DMS153 (cell line): ENCODE measurements around the gene SPIRE2.
"Not testable (repeated sequence)": the region's sequence is repeated elsewhere in the genome, so short reads cannot be mapped to it uniquely, and the experiment has no call there.

ENCODE experiments used
- DNase-seq: peaks from one replicate; lab custom pipeline; 2025; lab: John Stamatoyannopoulos, UW

The SPIRE2 gene

DNA sequence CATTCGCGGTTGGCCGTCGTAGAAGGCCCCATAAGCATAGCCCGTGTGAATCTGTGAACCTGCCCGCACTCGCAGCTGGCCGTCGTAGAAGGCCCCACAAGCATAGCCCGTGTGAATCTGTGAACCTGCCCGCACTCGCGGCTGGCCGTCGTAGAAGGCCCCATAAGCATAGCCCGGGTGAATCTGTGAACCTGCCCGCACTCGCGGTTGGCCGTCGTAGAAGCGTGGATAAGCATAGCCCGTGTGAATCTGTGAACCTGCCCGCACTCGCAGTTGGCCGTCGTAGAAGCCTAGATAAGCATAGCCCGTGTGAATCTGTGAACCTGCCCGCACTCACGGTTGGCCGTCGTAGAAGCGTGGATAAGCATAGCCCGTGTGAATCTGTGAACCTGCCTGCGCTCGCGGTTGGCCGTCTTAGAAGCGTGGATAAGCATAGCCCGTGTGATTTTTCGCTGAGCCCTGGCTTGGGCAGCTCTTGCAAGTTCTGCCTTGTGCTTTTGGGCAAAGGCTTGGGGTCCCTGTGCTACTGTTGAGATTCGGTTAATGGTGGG lies 6.6 kb downstream of the SPIRE2 start:
- not testable (repeated sequence) for DNase-seq

DNA sequence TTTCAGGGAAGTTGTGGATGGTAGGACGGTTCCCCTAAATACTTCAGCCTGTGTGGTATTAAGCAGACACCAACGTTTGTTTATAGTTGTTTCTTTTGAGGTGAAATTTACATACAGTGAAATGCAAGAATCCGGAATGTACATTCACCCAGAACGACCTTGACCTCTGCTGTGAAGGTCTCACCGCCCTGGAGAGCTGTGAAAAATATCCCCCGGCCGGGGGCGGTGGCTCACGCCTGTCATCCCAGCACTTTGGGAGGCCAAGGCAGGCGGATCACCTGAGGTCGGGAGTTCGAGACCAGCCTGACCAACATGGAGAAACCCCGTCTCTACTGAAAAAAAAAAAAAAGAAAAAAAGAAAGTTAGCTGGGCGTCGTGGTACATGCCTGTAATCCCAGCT lies 8.2 kb downstream of the SPIRE2 start:
- not testable (repeated sequence) for DNase-seq

DNA sequence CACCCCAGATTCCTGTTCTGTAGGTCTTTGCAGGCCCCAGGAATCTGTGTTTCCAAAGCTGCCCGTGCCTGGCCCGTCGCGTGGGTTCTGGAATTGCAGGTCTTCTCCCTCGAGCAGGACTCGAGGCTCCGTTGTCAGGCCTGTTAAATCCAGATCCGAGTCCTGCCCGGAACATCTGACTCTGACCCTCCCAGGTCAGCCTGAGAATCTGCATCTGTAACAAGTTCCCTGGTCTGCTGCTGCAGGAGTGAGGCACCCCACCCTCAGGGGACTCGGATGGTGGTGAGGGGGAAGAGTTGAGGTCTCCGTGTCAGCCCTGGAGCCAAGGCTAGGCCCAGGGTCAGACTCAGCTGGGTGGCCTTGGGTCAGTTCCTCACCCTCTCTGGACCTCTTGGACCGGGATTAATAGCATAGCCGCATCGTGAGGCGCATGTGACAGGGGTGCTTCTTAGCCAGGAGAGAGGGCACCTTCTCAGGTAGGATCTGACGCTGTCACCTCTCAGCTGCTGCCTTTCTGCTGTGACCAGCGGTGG lies 8.8 kb downstream of the SPIRE2 start:
- no peak for DNase-seq

DNA sequence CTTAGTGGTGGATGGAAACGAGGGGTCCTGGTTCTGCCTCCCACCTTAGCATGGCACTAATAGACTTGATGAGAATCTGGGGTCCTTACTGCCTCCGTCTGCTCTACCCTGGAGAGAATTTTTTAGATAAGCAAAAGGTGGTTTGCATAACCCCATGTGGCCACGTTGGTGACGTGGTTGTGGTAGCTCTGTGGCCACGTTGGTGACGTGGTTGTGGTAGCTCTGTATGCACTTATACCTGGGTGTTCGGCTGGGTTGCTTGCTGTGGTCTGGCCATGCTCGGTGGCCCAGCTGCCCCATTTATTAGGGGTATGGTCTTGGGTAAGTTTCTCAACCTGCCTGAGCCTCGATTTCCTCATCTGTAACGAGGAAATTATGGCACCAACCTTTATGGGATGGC lies 13.0 kb downstream of the SPIRE2 start:
- DNase-seq = no peak

DNA sequence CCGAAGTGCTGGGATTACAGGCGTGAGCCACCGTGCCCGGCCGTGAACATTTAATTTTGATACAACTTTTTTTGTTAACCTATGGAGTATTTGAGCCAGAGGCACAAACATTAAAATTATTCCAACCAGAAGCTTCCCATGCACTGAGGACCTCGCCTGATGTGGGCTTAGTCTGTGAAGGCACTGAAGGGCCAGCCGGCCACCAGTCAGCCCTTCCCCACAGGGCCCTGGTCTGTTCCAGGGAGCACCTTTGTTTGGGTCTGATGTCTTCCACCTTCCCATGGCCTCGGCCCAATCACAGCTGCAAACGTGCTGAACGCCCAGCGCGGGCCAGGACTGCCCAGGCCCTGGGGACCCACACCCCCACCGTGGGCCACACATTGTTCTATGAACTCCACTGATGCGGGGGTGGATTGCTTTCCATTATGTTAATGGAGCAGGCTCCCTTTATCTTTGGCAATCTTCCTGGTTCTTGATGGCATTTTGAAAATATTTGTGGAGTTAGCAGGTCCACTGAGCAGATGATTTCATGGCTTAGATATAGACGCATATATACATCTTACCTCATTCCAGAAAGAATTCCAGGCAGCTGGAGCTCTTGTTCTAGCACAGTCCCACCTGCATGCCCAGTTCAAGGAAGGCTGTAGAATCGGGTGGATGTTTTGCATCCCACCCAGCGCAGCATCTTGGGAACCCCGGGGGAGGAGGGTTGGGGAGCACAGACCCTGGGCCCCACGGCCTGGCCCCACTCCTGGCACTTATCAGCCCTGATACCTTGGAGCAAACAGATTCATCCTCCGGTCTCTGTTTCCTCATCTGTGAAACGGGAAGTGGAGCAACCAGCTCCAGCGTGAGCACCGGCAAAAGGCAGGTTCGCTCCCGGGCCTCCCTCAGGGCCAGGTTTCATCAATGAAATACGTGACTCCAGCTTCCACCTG lies 14.5 kb downstream of the SPIRE2 start:
- DNase-seq = no peak

DNA sequence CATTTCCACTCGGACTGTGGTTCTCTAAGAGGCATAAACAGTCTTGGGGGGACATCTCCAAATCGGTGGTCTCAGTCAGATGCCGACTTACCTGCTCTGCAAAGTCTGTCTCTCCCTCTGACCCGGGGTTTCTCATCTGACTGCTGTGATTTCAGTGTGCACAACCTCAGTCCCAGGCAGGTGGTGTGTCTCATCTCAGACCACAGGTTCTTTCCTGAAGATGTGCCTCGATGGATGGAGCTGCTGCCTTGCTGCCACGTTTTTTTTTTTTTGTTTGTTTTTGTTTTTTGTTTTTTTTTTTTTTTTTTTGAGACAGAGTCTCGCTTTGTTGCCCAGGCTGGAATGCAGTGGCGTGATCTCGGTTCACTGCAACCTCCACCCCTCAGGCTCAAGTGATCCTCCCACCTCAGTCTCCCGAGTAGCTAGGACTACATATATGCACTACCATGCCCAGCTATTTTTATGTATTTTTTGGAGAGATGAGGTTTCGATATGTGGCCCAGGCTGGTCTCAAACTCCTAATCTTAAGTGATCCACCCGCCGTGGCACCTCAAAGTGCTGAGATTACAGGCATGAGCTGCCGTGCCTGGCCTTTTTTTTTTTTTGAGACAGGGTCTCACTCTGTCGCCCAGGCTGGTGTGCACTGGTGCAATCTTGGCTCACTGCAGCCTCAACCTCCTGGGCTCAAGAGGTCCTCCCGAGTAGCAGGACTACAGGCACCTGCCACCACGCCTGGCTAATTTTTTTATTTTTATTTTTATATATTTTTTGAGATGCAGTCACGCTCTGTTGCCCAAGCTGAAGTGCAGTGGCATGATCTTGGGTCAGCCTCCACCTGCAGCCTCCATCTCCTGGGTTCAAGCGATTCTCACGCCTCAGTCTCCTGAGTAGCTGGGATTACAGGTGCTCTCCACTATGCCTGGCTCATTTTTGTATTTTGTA lies 15.4 kb downstream of the SPIRE2 start:
- DNase-seq = no peak

DNA sequence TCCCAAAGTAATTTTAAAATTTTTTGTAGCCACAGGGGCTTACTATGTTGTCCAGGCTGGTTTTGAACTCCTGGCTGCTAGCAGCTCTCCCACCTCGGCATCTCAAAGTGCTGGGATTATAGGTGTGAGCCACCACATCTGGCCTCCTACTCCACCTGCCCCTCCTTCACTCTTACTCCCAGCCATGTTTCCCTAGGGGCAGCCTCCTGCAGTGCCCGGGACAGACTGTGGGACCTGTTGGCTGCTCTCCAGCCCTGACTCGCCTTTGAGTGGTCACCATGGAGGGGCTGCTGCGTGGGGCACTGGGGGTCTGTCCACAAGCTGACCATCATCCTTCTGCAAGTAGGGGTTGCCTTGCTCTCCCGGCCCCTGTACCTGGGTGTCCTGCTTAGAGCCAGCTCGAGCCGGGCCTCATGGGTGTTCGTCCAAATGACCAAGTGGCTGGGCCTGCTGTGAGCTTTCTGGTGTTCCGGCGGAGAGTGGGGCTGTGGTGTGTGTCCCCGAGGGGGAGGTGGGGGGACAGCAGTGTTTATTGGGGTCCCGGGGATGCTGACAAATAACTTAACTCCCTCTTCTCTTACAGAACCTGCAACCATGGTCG lies 16.6 kb downstream of the SPIRE2 start:
- DNase-seq = no peak

DNA sequence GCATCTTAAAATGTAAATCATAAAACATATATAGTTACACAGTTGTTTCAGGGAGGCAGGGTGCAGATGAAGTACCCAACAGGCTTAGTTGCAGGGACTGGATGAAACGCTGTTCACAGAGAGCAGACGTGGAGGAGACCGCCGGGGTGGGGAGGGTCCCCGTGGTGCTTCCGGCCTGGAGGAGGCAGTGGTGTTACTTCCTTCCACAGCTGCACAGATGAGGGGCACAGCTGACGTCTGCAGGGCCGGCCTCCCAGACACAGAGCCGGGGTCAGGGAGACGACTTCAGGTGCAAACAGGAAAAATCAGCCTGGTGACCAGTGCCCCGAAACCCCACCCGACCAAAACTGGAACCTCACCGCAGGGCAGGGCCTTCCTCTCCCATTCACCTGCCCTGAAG lies 17.1 kb downstream of the SPIRE2 start:
- DNase-seq = no peak

DNA sequence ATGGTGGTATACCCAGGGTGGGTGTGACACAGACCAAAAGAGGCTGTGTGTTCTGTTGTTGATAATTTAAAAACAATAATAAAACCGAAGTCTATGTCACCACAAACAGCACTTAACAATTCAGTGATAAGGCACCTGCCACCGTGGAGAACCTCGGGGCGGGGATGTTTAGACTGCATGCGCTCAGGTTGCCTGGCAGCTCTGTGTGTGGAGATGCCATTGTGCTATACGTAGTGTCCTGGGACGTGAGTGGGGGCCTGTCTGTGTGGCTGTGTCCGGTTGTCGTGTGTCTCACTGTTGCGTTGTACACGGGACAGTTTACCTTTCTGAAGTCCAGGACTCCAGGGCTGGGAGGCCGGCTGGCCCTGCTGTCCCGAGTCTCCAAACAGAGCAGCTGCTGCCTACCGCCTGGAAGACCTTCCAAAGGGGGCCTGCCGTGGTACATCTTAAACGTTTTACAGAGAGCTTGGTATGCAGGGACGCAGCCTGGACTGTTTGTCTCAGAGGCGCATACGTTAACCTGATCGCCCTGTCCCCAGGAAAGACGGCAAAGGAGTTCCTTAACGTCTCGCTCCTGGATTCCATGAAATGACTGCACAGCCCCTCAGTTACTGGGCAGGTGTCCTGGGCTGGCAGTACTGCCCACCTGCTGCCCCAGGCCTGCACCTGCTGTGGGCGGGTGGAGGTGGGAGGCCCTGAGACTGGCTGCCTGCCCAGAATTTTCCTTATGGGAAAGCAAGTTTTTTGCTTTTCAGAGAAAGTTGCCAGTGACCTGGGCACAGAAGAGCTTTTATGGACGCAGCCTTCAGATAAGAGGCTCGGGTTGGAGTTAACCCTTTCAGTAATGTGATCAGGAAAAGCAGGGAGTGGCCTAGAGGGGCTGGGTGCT lies 19.0 kb downstream of the SPIRE2 start:
- DNase-seq = peak; percentile 15

DNA sequence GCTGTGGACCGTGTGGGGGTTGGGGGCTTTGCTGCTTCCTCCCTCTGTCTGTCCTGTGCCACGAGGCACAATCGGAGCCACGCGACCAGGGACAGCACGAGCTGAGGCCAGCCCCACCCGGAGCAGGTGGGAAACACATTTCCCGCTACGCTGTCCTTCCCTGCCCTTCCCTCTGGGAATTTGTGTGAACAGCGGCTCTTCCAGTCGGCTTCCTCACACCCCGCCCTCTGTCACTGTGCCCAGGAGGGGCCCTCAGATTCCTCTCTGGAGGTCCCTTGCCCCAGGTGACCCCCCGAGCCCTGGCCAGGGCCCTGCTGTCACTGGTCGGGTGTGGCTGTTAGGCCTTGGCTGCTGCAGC lies 19.6 kb downstream of the SPIRE2 start:
- DNase-seq = no peak

DNA sequence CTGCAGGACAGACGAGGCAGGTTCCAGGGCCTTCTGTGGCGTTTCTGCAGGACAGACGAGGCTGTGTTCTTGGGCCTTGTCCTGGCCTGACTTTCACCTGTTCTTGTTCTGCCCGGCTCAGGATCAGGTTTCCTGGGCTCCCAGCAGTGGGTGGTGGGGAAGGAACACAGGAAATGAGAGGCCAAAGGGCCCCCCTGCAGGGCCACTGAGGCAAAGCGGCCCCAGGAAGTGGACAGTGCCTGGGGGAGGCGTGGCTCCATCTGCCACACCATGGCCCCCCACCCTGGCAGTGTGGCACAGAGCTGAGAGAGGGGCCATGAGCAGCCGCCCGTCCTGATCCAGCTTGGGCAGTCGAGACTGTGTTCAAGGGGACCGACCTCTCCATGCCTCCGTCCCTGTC lies 20.7 kb downstream of the SPIRE2 start:
- DNase-seq = no peak

DNA sequence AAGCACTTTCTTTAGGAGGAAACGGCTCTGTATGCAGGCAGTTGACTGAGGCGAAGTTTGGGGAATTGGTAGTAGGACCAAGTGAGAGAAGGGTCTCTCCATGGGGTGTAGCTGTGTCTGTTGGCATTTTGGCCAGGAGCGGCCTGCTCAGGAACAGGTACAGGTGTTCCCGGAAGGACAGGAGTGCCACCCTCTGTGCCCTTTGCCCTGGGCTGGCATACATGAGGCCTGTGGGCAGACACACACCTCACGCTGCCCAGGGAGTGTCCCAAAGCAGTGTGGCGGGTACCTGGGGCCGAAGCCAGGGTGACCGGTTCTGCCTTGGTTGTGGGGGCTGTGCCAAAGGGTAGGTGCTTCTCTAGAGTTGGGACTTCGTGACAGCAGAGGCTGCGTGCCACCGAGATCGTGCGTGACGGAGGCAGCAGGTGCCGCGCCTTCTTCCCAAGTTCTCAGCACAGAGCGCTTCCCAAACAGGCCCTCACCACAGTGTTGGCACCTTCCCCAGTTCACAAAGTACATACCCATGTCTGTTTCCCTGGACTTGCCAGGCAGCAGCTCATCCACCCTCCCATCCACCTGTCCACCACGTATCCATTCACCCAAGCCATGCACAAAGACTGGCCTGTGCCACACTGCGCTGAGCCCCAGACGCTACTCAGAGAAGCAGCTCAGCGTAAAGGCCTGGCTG lies 25.2 kb downstream of the SPIRE2 start:
- no peak for DNase-seq

DNA sequence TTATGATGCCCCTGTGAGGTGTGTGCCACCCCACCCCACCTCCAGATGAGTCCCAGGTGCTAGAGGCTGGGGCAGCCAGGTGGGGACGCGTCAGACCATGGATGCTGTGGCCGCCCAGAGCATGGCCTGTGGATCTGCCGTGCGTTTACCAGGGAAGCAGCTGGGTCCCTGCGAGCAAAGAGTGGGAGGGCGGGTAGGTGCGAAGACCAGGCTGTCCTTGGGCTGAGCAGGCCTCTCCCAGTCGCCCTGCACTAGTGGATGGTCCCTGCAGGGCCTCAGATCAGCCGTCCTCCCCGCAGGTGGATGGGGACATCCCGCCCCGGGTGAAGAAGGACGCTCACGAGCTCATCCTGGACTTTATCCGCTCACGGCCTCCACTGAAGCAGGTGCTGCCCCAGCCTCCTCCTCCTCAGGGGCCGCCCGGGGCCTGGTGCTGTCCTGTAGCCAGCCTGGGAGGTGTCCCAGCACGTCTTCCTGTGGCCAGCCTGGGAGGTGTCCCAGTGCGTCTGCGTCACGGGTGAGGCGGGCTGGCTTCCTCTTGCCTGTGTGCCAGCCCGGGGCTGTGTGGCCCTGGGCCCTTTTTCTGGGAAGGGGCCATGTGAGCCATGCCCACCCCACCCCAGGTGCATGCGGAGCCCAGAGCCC lies 27.1 kb downstream of the SPIRE2 start:
- DNase-seq = no peak

DNA sequence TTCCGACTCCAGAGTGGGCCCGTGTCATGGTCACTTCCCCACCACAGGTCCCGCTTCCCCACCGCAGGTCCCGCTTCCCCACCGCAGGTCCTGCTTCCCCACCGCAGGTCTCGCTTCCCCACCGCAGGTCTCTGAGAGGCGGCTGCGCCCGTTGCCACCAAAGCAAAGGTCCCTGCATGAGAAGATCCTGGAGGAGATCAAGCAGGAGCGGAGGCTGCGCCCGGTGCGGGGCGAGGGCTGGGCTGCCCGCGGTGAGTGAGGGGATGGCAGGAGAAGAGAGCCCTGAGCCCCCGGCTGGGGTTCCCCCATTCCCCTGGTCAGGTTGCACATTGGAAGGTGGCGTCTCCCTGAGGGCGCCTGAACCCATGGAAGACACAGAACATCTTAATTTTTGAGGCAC lies 27.7 kb downstream of the SPIRE2 start:
- no peak for DNase-seq

DNA sequence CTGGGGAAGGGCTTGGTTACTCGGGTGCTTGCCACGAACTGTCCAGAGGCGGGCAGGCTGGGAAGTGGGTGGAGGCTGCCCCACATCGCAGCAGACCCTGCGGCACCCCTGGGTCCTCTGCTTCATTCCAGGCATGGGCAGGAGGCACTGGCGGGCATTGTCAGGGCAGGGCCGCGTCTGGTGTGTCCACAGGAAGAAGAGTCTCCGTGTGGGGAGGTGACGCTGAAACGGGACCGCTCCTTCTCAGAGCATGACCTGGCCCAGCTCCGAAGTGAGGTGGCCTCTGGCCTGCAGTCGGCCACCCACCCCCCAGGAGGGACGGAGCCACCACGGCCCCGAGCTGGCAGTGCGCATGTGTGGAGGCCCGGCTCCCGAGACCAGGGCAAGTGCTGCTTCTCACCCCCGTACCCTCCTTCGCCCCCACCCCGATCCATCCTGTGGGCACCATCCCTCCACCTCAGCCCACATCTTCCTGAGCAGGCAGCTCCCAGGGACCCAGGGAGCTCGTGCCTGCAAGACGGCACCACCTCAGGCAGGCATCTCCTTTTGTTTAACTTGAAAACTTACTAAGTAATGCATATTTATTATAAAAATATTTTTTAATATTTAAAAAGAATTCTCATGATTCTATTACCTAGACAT lies 30.8 kb downstream of the SPIRE2 start:
- DNase-seq = no peak

DNA sequence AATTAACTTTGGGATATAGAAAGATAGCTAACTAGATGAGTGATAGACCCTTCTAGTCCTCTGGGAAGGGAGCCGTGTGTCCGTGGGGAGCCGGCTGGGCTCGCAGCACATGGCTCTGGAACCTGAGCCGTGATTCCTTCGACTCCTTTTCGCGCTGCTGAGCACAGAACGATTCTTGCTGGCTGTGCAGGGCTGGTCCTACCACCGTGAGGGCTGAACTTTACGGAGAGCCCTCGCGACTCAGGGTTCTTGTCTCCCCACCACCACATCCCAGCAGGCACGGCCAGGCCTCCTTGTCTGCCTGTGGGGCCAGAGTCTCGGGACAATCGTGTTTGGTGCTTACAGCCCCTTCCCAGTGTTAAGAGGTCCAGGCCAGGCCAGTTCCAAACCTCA lies 31.3 kb downstream of the SPIRE2 start:
- DNase-seq = no peak

DNA sequence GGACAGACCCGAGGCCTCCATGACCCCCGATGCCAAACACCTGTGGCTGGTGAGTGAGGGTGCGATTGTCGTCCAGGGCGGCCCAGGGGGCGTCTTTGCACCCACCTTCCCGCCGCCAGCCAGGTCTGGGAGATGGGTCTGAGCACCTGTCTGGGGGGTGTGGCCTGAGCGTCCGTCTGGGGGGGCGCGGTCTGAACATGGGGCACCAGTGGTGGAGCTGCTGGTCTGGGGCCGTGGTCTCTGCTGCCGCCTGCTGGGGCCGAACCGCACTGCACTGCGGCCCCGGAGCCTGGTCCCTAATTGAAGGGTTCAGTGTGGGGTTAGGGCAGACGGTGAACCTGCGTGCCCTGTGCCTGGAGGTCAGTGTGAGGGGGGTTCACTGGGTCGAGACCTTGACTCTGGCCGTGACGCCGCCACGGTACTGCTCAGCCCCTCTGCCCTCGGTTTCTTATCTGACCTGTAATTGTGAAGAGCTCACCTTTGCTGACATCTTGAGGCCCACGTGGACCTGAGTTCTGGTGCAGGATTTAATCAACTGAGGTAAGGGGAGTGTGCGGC lies 32.6 kb downstream of the SPIRE2 start:
- DNase-seq = peak; percentile 28

DNA sequence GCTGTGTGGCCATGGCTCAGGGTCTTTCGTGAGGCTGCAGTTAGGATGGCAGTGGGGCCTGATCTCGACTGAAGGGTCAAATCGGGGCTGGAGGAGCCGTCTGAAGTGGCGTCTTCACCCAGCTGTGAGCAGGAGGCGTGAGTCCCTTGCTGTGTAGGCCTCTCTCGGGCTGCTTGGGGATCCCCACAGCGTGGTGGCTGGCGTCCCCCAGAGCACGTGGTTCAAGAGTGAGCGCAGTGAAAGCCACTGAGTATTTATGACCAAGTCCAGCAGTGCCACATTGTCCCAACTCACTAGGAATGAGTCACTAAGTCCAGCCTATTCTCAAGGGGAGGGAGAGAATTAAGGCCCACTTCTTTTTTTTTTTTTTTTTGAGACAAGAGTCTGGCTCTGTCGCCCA lies 33.4 kb downstream of the SPIRE2 start:
- no peak for DNase-seq

DNA sequence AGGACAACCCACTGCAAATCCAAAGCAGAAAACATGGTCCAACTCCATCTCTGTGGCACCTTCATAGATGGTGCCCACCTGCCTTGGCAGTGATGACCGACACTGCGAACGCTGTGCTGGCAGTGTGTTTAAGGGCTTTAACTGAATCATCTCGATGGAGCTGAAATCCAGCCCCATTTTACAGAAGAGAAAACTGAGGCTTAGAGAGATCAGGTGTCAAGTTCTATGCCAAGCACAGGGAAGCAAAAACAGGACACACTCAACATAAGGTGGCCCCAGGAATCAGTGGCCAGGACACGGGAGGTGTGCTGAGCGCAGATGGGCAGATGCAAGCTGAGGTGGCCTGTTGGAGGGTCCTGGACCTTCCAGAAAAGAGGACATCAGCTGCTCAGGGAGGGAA lies 34.5 kb downstream of the SPIRE2 start:
- no peak for DNase-seq
